GM19193 (cell line): ENCODE data around the gene PAFAH1B2.

Experiments used
- POLR2A ChIP-seq: IDR thresholded peaks from 4 replicates; pipeline ENCODE4 v1.6.1; 2011; ENCODE audit not compliant: insufficient read depth, insufficient read length; ENCODE audit errors: extremely low read depth

The PAFAH1B2 gene

GRCh38 chr11:117180661-117181585, 36.8 kb downstream of the PAFAH1B2 start:
- no peak for TF ChIP-seq POLR2A

- no peak for TF ChIP-seq POLR2A
These were observed 37.8 kb downstream of the PAFAH1B2 start for GRCh38 chr11:117181586-117182550.

- no peak for TF ChIP-seq POLR2A
These were observed 38.5 kb downstream of the PAFAH1B2 start for GRCh38 chr11:117182551-117182935.

GRCh38 chr11:117183724-117184349, 39.8 kb downstream of the PAFAH1B2 start:
- no peak for TF ChIP-seq POLR2A

- TF ChIP-seq POLR2A, result no peak
These were observed 41.8 kb downstream of the PAFAH1B2 start for GRCh38 chr11:117185736-117186430.

GRCh38 chr11:117186431-117186761, 42.3 kb downstream of the PAFAH1B2 start:
- TF ChIP-seq POLR2A, result no peak

GRCh38 chr11:117187007-117187406, 42.9 kb downstream of the PAFAH1B2 start:
- TF ChIP-seq POLR2A, result no peak

GRCh38 chr11:117187428-117187798, 43.3 kb downstream of the PAFAH1B2 start:
- no peak for TF ChIP-seq POLR2A

GRCh38 chr11:117187799-117188481, 43.9 kb downstream of the PAFAH1B2 start:
- TF ChIP-seq POLR2A, result no peak

GRCh38 chr11:117188620-117189081, 44.6 kb downstream of the PAFAH1B2 start:
- TF ChIP-seq POLR2A, result no peak

GRCh38 chr11:117189191-117189940, 45.3 kb downstream of the PAFAH1B2 start:
- no peak for TF ChIP-seq POLR2A

GRCh38 chr11:117189941-117190544, 46.0 kb downstream of the PAFAH1B2 start:
- TF ChIP-seq POLR2A, result no peak
